HG02885 (cell line): Measurements from ENCODE around the gene NLGN1.

ENCODE experiments used
- ATAC-seq: cut with Tn5 transposase; IDR thresholded peaks from one replicate; pipeline ENCODE4 v1.9.1; 2021; ENCODE audit warnings: mild to moderate bottlenecking; ENCODE audit not compliant: unreplicated experiment, poor library complexity

The NLGN1 gene

GRCh38 chr3:173800154-173800553 is 402.6 kb downstream of the NLGN1 start:
- no peak for ATAC-seq

GRCh38 chr3:173814809-173815208 is 417.3 kb downstream of the NLGN1 start:
- ATAC-seq: no peak

GRCh38 chr3:173819368-173819767 is 421.8 kb downstream of the NLGN1 start:
- ATAC-seq: no peak

GRCh38 chr3:173823911-173824460 is 426.4 kb downstream of the NLGN1 start:
- no peak for ATAC-seq

GRCh38 chr3:173825730-173826129 is 428.2 kb downstream of the NLGN1 start:
- ATAC-seq: no peak

GRCh38 chr3:173826416-173826815 is 428.9 kb downstream of the NLGN1 start:
- no peak for ATAC-seq

- no peak for ATAC-seq
These were observed 429.5 kb downstream of the NLGN1 start for GRCh38 chr3:173826901-173827609.

- no peak for ATAC-seq
These were observed 441.1 kb downstream of the NLGN1 start for GRCh38 chr3:173838644-173839043.

GRCh38 chr3:173839859-173840258 is 442.3 kb downstream of the NLGN1 start:
- no peak for ATAC-seq

- ATAC-seq: no peak
These were observed 443.8 kb downstream of the NLGN1 start for GRCh38 chr3:173841334-173841733.

- ATAC-seq: no peak
These were observed 445.5 kb downstream of the NLGN1 start for GRCh38 chr3:173843060-173843459.

GRCh38 chr3:173846584-173846983 is 449.0 kb downstream of the NLGN1 start:
- ATAC-seq: no peak

GRCh38 chr3:173849489-173849888 is 451.9 kb downstream of the NLGN1 start:
- ATAC-seq: no peak

GRCh38 chr3:173857154-173857553 is 459.6 kb downstream of the NLGN1 start:
- no peak for ATAC-seq

- no peak for ATAC-seq
These were observed 465.2 kb downstream of the NLGN1 start for GRCh38 chr3:173862701-173863100.

GRCh38 chr3:173863551-173863950 is 466.0 kb downstream of the NLGN1 start:
- no peak for ATAC-seq

GRCh38 chr3:173865900-173866498 is 468.5 kb downstream of the NLGN1 start:
- no peak for ATAC-seq

- ATAC-seq: no peak
These were observed 472.2 kb downstream of the NLGN1 start for GRCh38 chr3:173869766-173870165.

- ATAC-seq: no peak
These were observed 473.4 kb downstream of the NLGN1 start for GRCh38 chr3:173870976-173871375.

- no peak for ATAC-seq
These were observed 478.2 kb downstream of the NLGN1 start for GRCh38 chr3:173875790-173876189.

- no peak for ATAC-seq
These were observed 478.9 kb downstream of the NLGN1 start for GRCh38 chr3:173876476-173876875.

GRCh38 chr3:173887888-173888287 is 490.3 kb downstream of the NLGN1 start:
- no peak for ATAC-seq
